B cell (primary cell): ENCODE results near the gene ZRANB1. TPM values are rescaled to one million over a fixed set of nuclear protein-coding genes. Genes with fewer than 3 reads are reported as not detected.

ENCODE experiments used
- ATAC-seq: fragments of 200-7000 bp; cut with Tn5 transposase; one replicate; pipeline ENCODE4 v1.10.0; 2021; ENCODE audit warnings: low read depth, mild to moderate bottlenecking, moderate number of reproducible peaks, moderate library complexity
- CTCF ChIA-PET: fragments of 350-600 bp; sonication (Branson Sonifier 250); formaldehyde crosslinking; loops from one replicate; lab custom pipeline; 2021; ENCODE audit warnings: antibody characterized with exemption, inconsistent platforms; lab: Charles Lee
- POLR2A ChIA-PET: fragments of 350-600 bp; sonication (Branson Sonifier 250); formaldehyde crosslinking; loops from one replicate; lab custom pipeline; 2021; ENCODE audit warnings: antibody characterized with exemption; lab: Charles Lee
- DNase-seq: peaks from one replicate; pipeline ENCODE4 v3.0.0; 2013
- H2AFZ ChIP-seq: 2 replicates; pipeline ENCODE4 v1.6.1; 2012; ENCODE audit warnings: mild to moderate bottlenecking, low read depth, low read length; ENCODE audit not compliant: insufficient read depth, poor library complexity, severe bottlenecking
- H3K27ac ChIP-seq, 2 donors: 1 replicate in 1 of 2; 2 replicates in 1 of 2; pipeline ENCODE4 v1.5.1; 2012 to 2013; ENCODE audit warnings: low read length in 2 of 2, mild to moderate bottlenecking in 2 of 2, moderate library complexity in 1 of 2
- H3K27me3 ChIP-seq, 4 experiments: fragments of 200-600 bp in 1 of 4; sonication (generic) in 1 of 4; replicated peaks in 1 of 4; 1 replicate in 2 of 4; 2 replicates in 2 of 4; pipeline versions ENCODE4 v1.6.1 to v1.7.0; 2013 to 2016; ENCODE audit warnings: low read length in 3 of 4, mild to moderate bottlenecking in 2 of 4, mixed read lengths in 1 of 4, moderate library complexity in 1 of 4; ENCODE audit not compliant: insufficient read depth in 4 of 4, control insufficient read depth in 3 of 4; ENCODE audit errors: control extremely low read depth in 1 of 4
- H3K36me3 ChIP-seq, 2 experiments: replicated peaks in 1 of 2; 1 replicate in 1 of 2; 2 replicates in 1 of 2; pipeline versions ENCODE4 v1.6.1 to v1.7.1; 2013; ENCODE audit warnings: low read length in 1 of 2; ENCODE audit not compliant: insufficient read depth in 2 of 2, control insufficient read depth in 1 of 2; ENCODE audit errors: control extremely low read depth in 1 of 2, extremely low read depth in 1 of 2
- H3K4me1 ChIP-seq, 2 donors: fragments of 200-600 bp in 1 of 2; sonication (generic) in 1 of 2; 1 replicate in 1 of 2; 2 replicates in 1 of 2; pipeline versions ENCODE4 v1.5.1 to v1.6.1; 2013 to 2017; ENCODE audit warnings: low read length in 2 of 2; ENCODE audit not compliant: control insufficient read depth in 2 of 2, insufficient read depth in 2 of 2
- H3K4me2 ChIP-seq: replicated peaks from 2 replicates; pipeline ENCODE3; 2012; ENCODE audit warnings: mild to moderate bottlenecking, low read depth, low read length; ENCODE audit not compliant: poor library complexity, severe bottlenecking
- H3K4me3 ChIP-seq, 5 experiments: fragments of 200-600 bp in 1 of 5; sonication (generic) in 1 of 5; 1 replicate in 3 of 5; 2 replicates in 2 of 5; pipeline versions ENCODE4 v1.5.1 to v1.7.0; 2011 to 2016; ENCODE audit warnings: low read length in 4 of 5, mild to moderate bottlenecking in 4 of 5, low read depth in 2 of 5, control low read depth in 1 of 5, moderate library complexity in 1 of 5; ENCODE audit not compliant: insufficient read depth in 1 of 5; ENCODE audit errors: control extremely low read depth in 1 of 5, extremely low read depth in 1 of 5
- H3K79me2 ChIP-seq: fragments of 200-600 bp; sonication (generic); one replicate; pipeline ENCODE4 v1.6.0; 2016; ENCODE audit warnings: low read length; ENCODE audit not compliant: control insufficient read depth, insufficient read depth
- H3K9ac ChIP-seq: fragments of 200-600 bp; sonication (generic); 2 replicates; pipeline ENCODE4 v1.6.1; 2017; ENCODE audit warnings: mild to moderate bottlenecking, low read length, moderate library complexity
- H3K9me3 ChIP-seq, 3 donors: one replicate each; pipeline versions ENCODE4 v1.6.1 to v1.7.1; 2013; ENCODE audit warnings: low read length in 2 of 3; ENCODE audit not compliant: control insufficient read depth in 2 of 3, insufficient read depth in 1 of 3; ENCODE audit errors: control extremely low read depth in 1 of 3
- H4K20me1 ChIP-seq: 2 replicates; pipeline ENCODE4 v1.6.0; 2012; ENCODE audit warnings: mild to moderate bottlenecking, low read length; ENCODE audit not compliant: insufficient read depth, control insufficient read depth, poor library complexity, severe bottlenecking
- H3K27ac Mint-ChIP-seq: one replicate; pipeline ENCODE4 v1.8.0; 2021; ENCODE audit warnings: mixed read lengths
- H3K27me3 Mint-ChIP-seq: one replicate; pipeline ENCODE4 v1.8.0; 2021; ENCODE audit warnings: mixed read lengths
- H3K4me1 Mint-ChIP-seq: one replicate; pipeline ENCODE4 v1.8.0; 2021; ENCODE audit warnings: mixed read lengths
- H3K4me3 Mint-ChIP-seq: one replicate; pipeline ENCODE4 v1.8.0; 2021; ENCODE audit warnings: mixed read lengths
- H3K9me3 Mint-ChIP-seq: one replicate; pipeline ENCODE4 v1.8.0; 2022; ENCODE audit warnings: mixed read lengths; ENCODE audit not compliant: insufficient read depth
- CTCF ChIP-seq: fragments of 200-600 bp; IDR thresholded peaks from one replicate; pipeline ENCODE4 v1.8.0; 2022; ENCODE audit warnings: antibody characterized with exemption, mild to moderate bottlenecking
- EZH2 ChIP-seq: IDR thresholded peaks from 2 replicates; pipeline ENCODE4 v1.6.1; 2012; ENCODE audit warnings: borderline replicate concordance, low read depth, mild to moderate bottlenecking, moderate library complexity, low read length; ENCODE audit not compliant: insufficient read depth, poor library complexity, severe bottlenecking
- WGBS: methylation state at CpG from one replicate; pipeline ENCODE4 v1.1.5; 2013; ENCODE audit warnings: missing lambda C conversion rate; ENCODE audit not compliant: insufficient coverage; 5-methylcytosine and 5-hydroxymethylcytosine counted together
- intact Hi-C: fragments of 100-400 bp; cut with micrococcal nuclease; formaldehyde crosslinking; loops from one replicate; pipeline ENCODE4 v1.10.0; 2022
- polyA plus RNA-seq: library from polyadenylated mRNA; depleted of rRNA; stranded (reverse); fragments of >200 nt; gene quantifications from 2 replicates; pipeline ENCODE4 v1.2.3, GENCODE V29; 2012
- total RNA-seq, 2 donors: library from RNA; stranded (reverse); fragments of 120-200 nt in 1 of 2; gene quantifications; 1 replicate in 1 of 2; 2 replicates in 1 of 2; pipeline versions ENCODE4 v1.2.3 to v1.2.4, GENCODE V29; 2013 to 2022

Gene ZRANB1
- total and polyA plus RNA-seq, 2 donors (not counting 1 experiment from before 2014, with no cell fraction given), result 6.5 to 28.0 TPM

GRCh38 chr10:125006921-125007426 lies 65.1 kb downstream of the ZRANB1 start:
- WGBS, result 88% methylated on average over 19 of the region's 19 CpGs
- no peaks in the 10 kb centered on the region for H3K79me2 ChIP-seq
- no peak overlapping the region for H3K27ac ChIP-seq

GRCh38 chr10:125007436-125007835 lies 65.5 kb downstream of the ZRANB1 start:
- 92% methylated on average over 6 of the region's 6 CpGs for WGBS
- no peaks in the 10 kb centered on the region for H3K36me3 ChIP-seq
- no peak overlapping the region for H3K4me3 ChIP-seq
- no peak for TF ChIP-seq EZH2
- no peak for TF ChIP-seq CTCF
- ATAC-seq (no peak), DNase-seq (no peak)
- no peaks in the 10 kb centered on the region for H3K4me1 ChIP-seq
- no peaks in the 10 kb centered on the region for H3K9me3 ChIP-seq
- no peak overlapping the region for H2AFZ ChIP-seq
- H3K27ac ChIP-seq, result no peak overlapping the region
- H3K27me3 ChIP-seq, result no peaks in the 10 kb centered on the region
- no peak overlapping the region for H3K4me2 ChIP-seq
- H3K79me2 ChIP-seq, result no peaks in the 10 kb centered on the region
- CTCF ChIA-PET, result no interaction called here
- POLR2A ChIA-PET, result no interaction called here
- H4K20me1 ChIP-seq, result no peaks in the 10 kb centered on the region
- intact Hi-C loops, result no loop called here
- Mint-ChIP-seq H3K9me3 (no peaks in the 10 kb centered on the region), H3K4me1 (no peaks in the 10 kb centered on the region), H3K27me3 (peaks cover 11% of the 10 kb centered on the region), H3K27ac (no peak overlapping the region), H3K4me3 (no peak overlapping the region)
- no peak overlapping the region for H3K9ac ChIP-seq

More at GRCh38 chr10:125006921-125007426, 65.1 kb downstream of the ZRANB1 start:
- intact Hi-C loops, result no loop called here
- H4K20me1 ChIP-seq, result no peaks in the 10 kb centered on the region
- no peaks in the 10 kb centered on the region for H3K9me3 ChIP-seq
- CTCF ChIA-PET, result no interaction called here
- H3K36me3 ChIP-seq, result no peaks in the 10 kb centered on the region
- H3K27me3 Mint-ChIP-seq, result peaks cover 11% of the 10 kb centered on the region
- no peaks in the 10 kb centered on the region for H3K27me3 ChIP-seq
- no peak overlapping the region for H3K4me2 ChIP-seq
- DNase-seq (no peak), ATAC-seq (no peak)
- no peaks in the 10 kb centered on the region for H3K4me1 ChIP-seq
- no peak for TF ChIP-seq EZH2
- TF ChIP-seq CTCF, result no peak
- no peak overlapping the region for H3K4me3 Mint-ChIP-seq
- no peaks in the 10 kb centered on the region for H3K4me1 Mint-ChIP-seq
- no peak overlapping the region for H3K4me3 ChIP-seq
- no peak overlapping the region for H2AFZ ChIP-seq
- no peak overlapping the region for H3K9ac ChIP-seq
- no peak overlapping the region for H3K27ac Mint-ChIP-seq
- POLR2A ChIA-PET, result no interaction called here
- H3K9me3 Mint-ChIP-seq, result no peaks in the 10 kb centered on the region
